Effector memory CD8-positive, alpha-beta T cell (primary cell): ENCODE measurements around the gene ONECUT3.

Experiments used
- ATAC-seq: fragments of 150-1000 bp; cut with Tn5 transposase; replicated peaks from 2 replicates; pipeline ENCODE4 v1.10.0; 2021; ENCODE audit warnings: mild to moderate bottlenecking, moderate library complexity
- DNase-seq, 3 experiments: peaks; one replicate each; pipeline ENCODE4 v3.0.0; 2021
- H3K27ac Mint-ChIP-seq, 2 donors: one replicate each; pipeline ENCODE4 v1.8.0; 2022; ENCODE audit warnings: mild to moderate bottlenecking in 2 of 2, mixed read lengths in 2 of 2, moderate library complexity in 2 of 2
- H3K27me3 Mint-ChIP-seq, 2 donors: one replicate each; pipeline ENCODE4 v1.8.0; 2022; ENCODE audit warnings: mixed read lengths in 2 of 2
- H3K36me3 Mint-ChIP-seq: one replicate; pipeline ENCODE4 v1.8.0; 2022; ENCODE audit warnings: mild to moderate bottlenecking, moderate library complexity, mixed read lengths; ENCODE audit not compliant: insufficient read depth
- H3K4me1 Mint-ChIP-seq, 2 donors: one replicate each; pipeline ENCODE4 v1.8.0; 2022; ENCODE audit warnings: low read depth in 2 of 2, mixed read lengths in 2 of 2
- H3K4me3 Mint-ChIP-seq, 2 donors: one replicate each; pipeline ENCODE4 v1.8.0; 2022; ENCODE audit warnings: mild to moderate bottlenecking in 2 of 2, mixed read lengths in 2 of 2, moderate library complexity in 2 of 2
- H3K9me3 Mint-ChIP-seq, 2 donors: one replicate each; pipeline ENCODE4 v1.8.0; 2022; ENCODE audit warnings: mixed read lengths in 2 of 2

The ONECUT3 gene

GRCh38 chr19:1746401-1747284, 6.7 kb upstream of the ONECUT3 start:
- DNase-seq, result no peak
- H3K4me3 Mint-ChIP-seq, result no peak overlapping the region
- peaks cover 38 to 72% of the 10 kb centered on the region in 2 donors for H3K27me3 Mint-ChIP-seq
- H3K27ac Mint-ChIP-seq, result no peak overlapping the region
- H3K4me1 Mint-ChIP-seq, result peaks cover 13 to 17% of the 10 kb centered on the region in 2 donors
- ATAC-seq, result peak; percentile 23
- H3K36me3 Mint-ChIP-seq, result peaks cover 8% of the 10 kb centered on the region
- no peaks in the 10 kb centered on the region for H3K9me3 Mint-ChIP-seq

GRCh38 chr19:1747285-1748114, 5.8 kb upstream of the ONECUT3 start:
- peaks cover 13 to 17% of the 10 kb centered on the region in 2 donors for H3K4me1 Mint-ChIP-seq
- no peaks in the 10 kb centered on the region for H3K9me3 Mint-ChIP-seq
- H3K36me3 Mint-ChIP-seq, result peaks cover 13% of the 10 kb centered on the region
- DNase-seq (peak in 1 of 3 experiments; percentile 25), ATAC-seq (peak; percentile 75)
- peak overlapping the region; percentile 62 to 67 for H3K4me3 Mint-ChIP-seq
- H3K27me3 Mint-ChIP-seq, result peaks cover 45 to 75% of the 10 kb centered on the region in 2 donors
- H3K27ac Mint-ChIP-seq, result peak overlapping the region in 1 of 2 donors; percentile 71

- H3K27me3 Mint-ChIP-seq, result peaks cover 47 to 75% of the 10 kb centered on the region in 2 donors
Observed at GRCh38 chr19:1748115-1748872, 5.0 kb upstream of the ONECUT3 start.

GRCh38 chr19:1748873-1749341, 4.4 kb upstream of the ONECUT3 start:
- Mint-ChIP-seq H3K27ac (peak overlapping the region in 1 of 2 donors; percentile 71), H3K4me1 (peaks cover 13 to 17% of the 10 kb centered on the region in 2 donors), H3K36me3 (peaks cover 18% of the 10 kb centered on the region), H3K9me3 (no peaks in the 10 kb centered on the region), H3K4me3 (peak overlapping the region in 1 of 2 donors; percentile 62), H3K27me3 (peaks cover 47 to 71% of the 10 kb centered on the region in 2 donors)
- ATAC-seq (no peak), DNase-seq (no peak)

More at GRCh38 chr19:1748115-1748872, 5.0 kb upstream of the ONECUT3 start:
- no peak for DNase-seq
- peaks cover 18% of the 10 kb centered on the region for H3K36me3 Mint-ChIP-seq
- H3K27ac Mint-ChIP-seq, result peak overlapping the region in 1 of 2 donors; percentile 71
- no peaks in the 10 kb centered on the region for H3K9me3 Mint-ChIP-seq
- peaks cover 13 to 17% of the 10 kb centered on the region in 2 donors for H3K4me1 Mint-ChIP-seq
- peak; percentile 38 for ATAC-seq
- peak overlapping the region; percentile 62 to 67 for H3K4me3 Mint-ChIP-seq

GRCh38 chr19:1749373-1750342, 3.6 kb upstream of the ONECUT3 start:
- no peak for ATAC-seq
- H3K27me3 Mint-ChIP-seq, result peaks cover 47 to 67% of the 10 kb centered on the region in 2 donors
- H3K36me3 Mint-ChIP-seq, result peaks cover 18% of the 10 kb centered on the region
- H3K4me3 Mint-ChIP-seq, result peak overlapping the region; percentile 41 to 62
- no peaks in the 10 kb centered on the region for H3K9me3 Mint-ChIP-seq
- H3K4me1 Mint-ChIP-seq, result peaks cover 13 to 17% of the 10 kb centered on the region in 2 donors
- no peak overlapping the region for H3K27ac Mint-ChIP-seq
- no peak for DNase-seq

GRCh38 chr19:1750343-1751021, 2.8 kb upstream of the ONECUT3 start:
- Mint-ChIP-seq H3K9me3 (no peaks in the 10 kb centered on the region), H3K4me1 (peaks cover 13 to 17% of the 10 kb centered on the region in 2 donors), H3K36me3 (peaks cover 18% of the 10 kb centered on the region), H3K27me3 (peaks cover 50 to 70% of the 10 kb centered on the region in 2 donors), H3K27ac (no peak overlapping the region), H3K4me3 (peak overlapping the region; percentile 41 to 62)
- DNase-seq (no peak), ATAC-seq (no peak)

- DNase-seq (no peak), ATAC-seq (no peak)
- Mint-ChIP-seq H3K36me3 (peaks cover 21% of the 10 kb centered on the region), H3K4me3 (peak overlapping the region in 1 of 2 donors; percentile 40), H3K27ac (no peak overlapping the region), H3K9me3 (no peaks in the 10 kb centered on the region), H3K27me3 (peaks cover 58 to 75% of the 10 kb centered on the region in 2 donors), H3K4me1 (peaks cover 13 to 19% of the 10 kb centered on the region in 2 donors)
Observed at GRCh38 chr19:1751367-1752008, 1.8 kb upstream of the ONECUT3 start.

GRCh38 chr19:1752009-1752756, 1.1 kb upstream of the ONECUT3 start:
- peak overlapping the region in 1 of 2 donors; percentile 50 for H3K4me3 Mint-ChIP-seq
- no peaks in the 10 kb centered on the region for H3K9me3 Mint-ChIP-seq
- H3K27ac Mint-ChIP-seq, result no peak overlapping the region
- peaks cover 60 to 75% of the 10 kb centered on the region in 2 donors for H3K27me3 Mint-ChIP-seq
- ATAC-seq (no peak), DNase-seq (no peak)
- peaks cover 19% of the 10 kb centered on the region for H3K36me3 Mint-ChIP-seq
- peaks cover 13 to 19% of the 10 kb centered on the region in 2 donors for H3K4me1 Mint-ChIP-seq

GRCh38 chr19:1754018-1754635, 821 bp downstream of the ONECUT3 start:
- Mint-ChIP-seq H3K27me3 (peaks cover 65 to 82% of the 10 kb centered on the region in 2 donors), H3K9me3 (no peaks in the 10 kb centered on the region), H3K4me1 (peaks cover 5 to 11% of the 10 kb centered on the region in 2 donors), H3K27ac (no peak overlapping the region), H3K4me3 (no peak overlapping the region), H3K36me3 (peaks cover 21% of the 10 kb centered on the region)
- DNase-seq (no peak), ATAC-seq (no peak)

- peaks cover 21% of the 10 kb centered on the region for H3K36me3 Mint-ChIP-seq
- H3K27me3 Mint-ChIP-seq, result peaks cover 67 to 87% of the 10 kb centered on the region in 2 donors
- H3K4me1 Mint-ChIP-seq, result peaks cover 5 to 11% of the 10 kb centered on the region in 2 donors
- H3K4me3 Mint-ChIP-seq, result no peak overlapping the region
- H3K27ac Mint-ChIP-seq, result no peak overlapping the region
- no peaks in the 10 kb centered on the region for H3K9me3 Mint-ChIP-seq
- no peak for DNase-seq
- ATAC-seq, result no peak
Observed at GRCh38 chr19:1754636-1755466, 1.5 kb downstream of the ONECUT3 start.
